HG03439 (cell line): Measurements from ENCODE around the gene MMP25.
"Not testable (repeated sequence)": the region's sequence is repeated elsewhere in the genome, so short reads cannot be mapped to it uniquely, and the experiment has no call there.

ENCODE experiments used
- ATAC-seq: cut with Tn5 transposase; IDR thresholded peaks from one replicate; pipeline ENCODE4 v1.9.1; 2021; ENCODE audit warnings: mild to moderate bottlenecking, moderate library complexity; ENCODE audit not compliant: unreplicated experiment

MMP25 gene

GRCh38 chr16:3053330-3053710, 7.0 kb downstream of the MMP25 start:
- not testable (repeated sequence) for ATAC-seq

- ATAC-seq = no peak
Observed at GRCh38 chr16:3054965-3055733, 8.8 kb downstream of the MMP25 start.

GRCh38 chr16:3055734-3056115, 9.4 kb downstream of the MMP25 start:
- not testable (repeated sequence) for ATAC-seq

- no peak for ATAC-seq
Observed at GRCh38 chr16:3056336-3057180, 10.2 kb downstream of the MMP25 start.

- no peak for ATAC-seq
Observed at GRCh38 chr16:3057181-3058138, 11.1 kb downstream of the MMP25 start.

GRCh38 chr16:3058139-3059030, 12.0 kb downstream of the MMP25 start:
- ATAC-seq = peak; percentile 41

GRCh38 chr16:3059041-3059722, 12.8 kb downstream of the MMP25 start:
- ATAC-seq = peak; percentile 69

GRCh38 chr16:3059723-3060242, 13.4 kb downstream of the MMP25 start:
- ATAC-seq = no peak

GRCh38 chr16:3060339-3061127, 14.2 kb downstream of the MMP25 start:
- no peak for ATAC-seq

GRCh38 chr16:3062553-3062952, 16.2 kb downstream of the MMP25 start:
- ATAC-seq = no peak

- ATAC-seq = no peak
Observed at GRCh38 chr16:3063625-3064386, 17.4 kb downstream of the MMP25 start.

- no peak for ATAC-seq
Observed at GRCh38 chr16:3065069-3065741, 18.8 kb downstream of the MMP25 start, which contains the start of gene IL32. IL32 (plus strand) TSS chr16:3065640; CDS start chr16:3065812, 172 bp downstream.

- no peak for ATAC-seq
Observed at GRCh38 chr16:3065742-3066439, 19.5 kb downstream of the MMP25 start.

- ATAC-seq = no peak
Observed at GRCh38 chr16:3066440-3066748, 20.0 kb downstream of the MMP25 start.

- ATAC-seq = no peak
Observed at GRCh38 chr16:3068487-3068886, 22.1 kb downstream of the MMP25 start.

GRCh38 chr16:3069146-3069545, 22.8 kb downstream of the MMP25 start:
- not testable (repeated sequence) for ATAC-seq
